Measurements from ENCODE around the gene RHOBTB3.

DNA sequence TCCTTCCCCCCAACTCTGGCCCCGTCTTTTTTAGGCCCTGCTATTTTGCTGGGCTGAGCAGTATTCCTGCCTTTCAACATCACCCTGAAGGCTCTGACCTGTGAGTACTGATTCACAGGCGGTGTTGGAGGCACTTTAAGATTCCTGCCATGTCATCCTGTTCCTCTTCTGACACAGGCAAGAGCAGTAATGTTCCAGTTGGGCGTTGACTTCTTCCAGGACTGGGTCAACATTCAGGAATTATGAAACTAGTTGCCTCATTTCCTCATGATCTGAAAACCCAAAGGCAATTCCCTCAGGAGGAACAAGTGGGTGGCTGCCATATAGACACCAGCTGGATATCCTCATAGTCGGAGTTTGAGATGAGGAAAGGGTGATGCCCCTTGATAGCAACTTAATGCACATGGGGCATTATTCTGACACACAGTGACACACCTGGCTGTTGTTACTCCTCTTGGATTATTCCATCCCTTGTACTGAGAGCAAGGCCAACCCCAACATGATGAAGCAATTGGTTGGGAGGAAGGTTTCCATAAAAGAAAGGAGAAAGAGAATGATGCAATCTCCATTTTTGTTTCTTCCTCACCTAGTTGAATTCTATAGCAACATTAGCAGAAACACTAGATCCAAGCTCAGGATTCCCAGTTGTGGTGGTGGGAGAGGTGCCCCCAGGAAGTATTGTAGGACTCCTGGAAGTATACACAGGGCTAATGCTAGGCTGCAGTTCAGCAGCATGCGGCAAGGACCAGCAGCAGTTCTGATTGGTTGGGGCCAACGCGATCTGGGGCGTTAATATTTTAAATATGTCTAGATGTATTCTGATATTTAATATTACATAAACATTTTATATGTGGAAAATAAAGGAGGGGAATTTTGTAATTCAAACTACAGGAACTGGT lies 111.0 kb downstream of the RHOBTB3 start:
- TF ChIP-seq POLR2A (IDR thresholded peaks at IDR 0.05; ENCODE audit: low read depth, low read length) = no peak
- no peak for TF ChIP-seq POLR2AphosphoS5 (IDR thresholded peaks at IDR 0.05; ENCODE audit: low read depth, low read length)
- no peak for TF ChIP-seq TAF1 (IDR thresholded peaks at IDR 0.05; ENCODE audit: borderline replicate concordance, low read depth, low read length)
